NB4 (cell line): ENCODE measurements around the gene GADL1.

Experiments
- DNase-seq: peaks from one replicate; pipeline ENCODE4 v3.0.0; 2010; ENCODE audit warnings: low read depth
- H3K4me3 ChIP-seq: one replicate; pipeline ENCODE4 v1.5.1; 2011; ENCODE audit warnings: mild to moderate bottlenecking, low read depth, low read length, moderate library complexity
- CTCF ChIP-seq: IDR thresholded peaks from one replicate; pipeline ENCODE4 v1.5.1; 2012; ENCODE audit warnings: low read depth, low read length
- MYC ChIP-seq: IDR thresholded peaks from 2 replicates; pipeline ENCODE4 v1.6.1; 2011; ENCODE audit warnings: low read depth, low read length
- POLR2A ChIP-seq: IDR thresholded peaks from 2 replicates; pipeline ENCODE4 v1.6.1; 2011; ENCODE audit warnings: mild to moderate bottlenecking; ENCODE audit not compliant: insufficient read length; ENCODE audit errors: extremely low read depth
- TF ChIP-seq, protein P1 (sequence below): IDR thresholded peaks from 2 replicates; pipeline ENCODE4 v1.6.1; 2011; ENCODE audit warnings: low read depth, low read length

The GADL1 gene

DNA sequence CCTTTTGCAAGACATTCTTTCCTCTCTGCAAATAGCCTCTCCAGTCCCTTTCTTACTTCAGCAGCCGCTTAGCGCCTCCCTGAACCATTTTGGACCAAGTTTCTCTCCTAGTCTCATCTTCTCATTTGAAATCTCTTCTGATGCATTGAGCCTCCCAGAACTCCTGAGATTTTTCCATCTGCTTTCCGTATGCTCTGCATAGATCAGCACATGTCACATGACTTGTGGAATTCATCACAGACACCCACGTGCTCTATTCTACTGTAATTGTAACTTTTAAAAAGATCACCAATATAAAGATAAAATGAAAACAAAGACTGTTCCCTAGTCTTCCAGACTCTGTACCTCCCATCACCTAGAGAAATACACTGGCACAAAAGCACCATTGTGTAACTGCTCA is 100.7 kb downstream of the GADL1 start:
- TF ChIP-seq POLR2A (no peak), MYC (no peak), CTCF (no peak)
- TF ChIP-seq, protein P1, sequence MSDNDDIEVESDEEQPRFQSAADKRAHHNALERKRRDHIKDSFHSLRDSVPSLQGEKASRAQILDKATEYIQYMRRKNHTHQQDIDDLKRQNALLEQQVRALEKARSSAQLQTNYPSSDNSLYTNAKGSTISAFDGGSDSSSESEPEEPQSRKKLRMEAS, result no peak
- no peak overlapping the region for H3K4me3 ChIP-seq
- no peak for DNase-seq

- no peak overlapping the region for H3K4me3 ChIP-seq
- DNase-seq, result no peak
- TF ChIP-seq CTCF, result no peak
These were observed 104.3 kb downstream of the GADL1 start for GRCh38 chr3:30790150-30790549.

DNA sequence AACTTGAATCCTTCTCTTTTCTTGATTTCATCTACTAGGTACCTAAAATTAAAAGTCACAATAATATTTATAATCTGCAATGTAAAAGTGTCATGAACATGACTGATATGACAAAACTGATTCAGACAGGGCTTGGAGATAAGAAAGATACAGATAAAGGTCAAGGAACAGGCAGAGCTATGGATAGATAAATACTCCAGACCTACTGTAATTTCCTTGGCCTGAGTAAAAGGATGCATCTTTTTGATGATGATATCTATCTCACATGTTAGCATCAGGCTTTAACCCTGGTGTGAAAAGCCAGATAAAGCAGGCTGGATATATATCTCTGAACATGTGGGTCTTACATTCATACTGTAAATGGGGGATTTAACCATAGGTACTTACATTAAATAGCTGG is 108.1 kb downstream of the GADL1 start:
- no peak for DNase-seq
- no peak overlapping the region for H3K4me3 ChIP-seq
- TF ChIP-seq MYC (no peak), CTCF (no peak), POLR2A (no peak)
- TF ChIP-seq, protein P1, result no peak

DNA sequence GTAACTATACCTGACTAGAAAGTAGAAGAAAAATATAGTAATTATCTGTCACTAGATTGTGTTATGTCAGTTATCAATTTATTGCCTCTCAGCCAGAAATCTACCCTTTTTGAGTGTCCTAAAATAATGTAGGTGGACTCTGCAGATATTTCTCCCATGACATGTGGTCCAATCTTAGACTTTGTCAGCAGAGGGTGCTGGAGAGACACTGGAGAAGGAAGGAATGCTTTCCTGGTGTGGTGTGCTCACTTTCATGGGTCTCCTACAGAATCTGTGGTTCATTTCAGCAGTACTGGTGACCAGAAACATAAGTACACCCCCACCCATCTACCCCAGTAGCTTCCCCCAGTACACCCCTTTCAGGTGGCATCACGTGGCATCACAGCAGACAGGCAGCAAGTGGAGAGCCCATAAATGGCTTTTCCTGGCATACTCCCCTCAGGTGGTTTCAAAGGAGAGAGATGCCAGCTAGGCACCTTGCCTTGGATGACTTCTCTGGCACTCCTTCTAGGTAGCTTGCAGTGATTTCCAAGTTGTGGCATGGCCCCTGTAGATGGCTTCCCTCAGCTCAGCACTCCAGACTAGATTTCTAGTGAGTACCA is 114.7 kb downstream of the GADL1 start:
- peak; percentile 52 for DNase-seq
- H3K4me3 ChIP-seq, result no peak overlapping the region
- no peak for TF ChIP-seq POLR2A
- TF ChIP-seq MYC, result no peak
- TF ChIP-seq, protein P1, result peak; percentile 28; the same call in 1 of the 2 replicates
- peak; percentile 40 for TF ChIP-seq CTCF

DNA sequence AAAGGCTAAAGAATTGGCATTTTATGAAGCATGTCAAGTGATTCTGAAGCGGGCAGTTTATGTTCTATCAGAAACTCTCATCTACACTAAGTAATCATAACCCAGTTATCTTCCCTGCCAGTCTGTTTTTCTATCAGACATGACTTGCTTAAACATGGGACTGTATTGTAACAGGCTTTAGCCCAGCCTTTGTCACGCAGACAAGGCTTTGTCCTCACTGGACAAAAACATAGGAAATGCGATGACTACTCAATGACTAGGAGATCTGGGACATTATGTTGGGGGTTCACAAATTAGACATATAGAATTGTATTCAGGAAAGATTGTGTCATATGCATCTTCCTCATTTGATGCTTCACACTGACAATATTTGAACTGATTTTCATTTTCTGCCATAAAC is 115.5 kb downstream of the GADL1 start:
- DNase-seq, result no peak
- TF ChIP-seq CTCF (no peak), MYC (no peak), POLR2A (no peak)
- TF ChIP-seq, protein P1, result no peak
- H3K4me3 ChIP-seq, result no peak overlapping the region

- no peak overlapping the region for H3K4me3 ChIP-seq
- no peak for TF ChIP-seq MYC
- no peak for TF ChIP-seq CTCF
- TF ChIP-seq POLR2A, result no peak
- TF ChIP-seq, protein P1, result no peak
- DNase-seq, result no peak
These were observed 116.9 kb downstream of the GADL1 start for GRCh38 chr3:30777426-30778113.
